Dedifferentiated amniotic fluid mesenchymal stem cell (primary cell): Measurements from ENCODE around the gene ZBTB40.

Source experiments
- DNase-seq: peaks from one replicate; pipeline ENCODE4 v3.0.0-alpha.2; 2016; ENCODE audit errors: extremely low spot score

ZBTB40 gene, protein sequence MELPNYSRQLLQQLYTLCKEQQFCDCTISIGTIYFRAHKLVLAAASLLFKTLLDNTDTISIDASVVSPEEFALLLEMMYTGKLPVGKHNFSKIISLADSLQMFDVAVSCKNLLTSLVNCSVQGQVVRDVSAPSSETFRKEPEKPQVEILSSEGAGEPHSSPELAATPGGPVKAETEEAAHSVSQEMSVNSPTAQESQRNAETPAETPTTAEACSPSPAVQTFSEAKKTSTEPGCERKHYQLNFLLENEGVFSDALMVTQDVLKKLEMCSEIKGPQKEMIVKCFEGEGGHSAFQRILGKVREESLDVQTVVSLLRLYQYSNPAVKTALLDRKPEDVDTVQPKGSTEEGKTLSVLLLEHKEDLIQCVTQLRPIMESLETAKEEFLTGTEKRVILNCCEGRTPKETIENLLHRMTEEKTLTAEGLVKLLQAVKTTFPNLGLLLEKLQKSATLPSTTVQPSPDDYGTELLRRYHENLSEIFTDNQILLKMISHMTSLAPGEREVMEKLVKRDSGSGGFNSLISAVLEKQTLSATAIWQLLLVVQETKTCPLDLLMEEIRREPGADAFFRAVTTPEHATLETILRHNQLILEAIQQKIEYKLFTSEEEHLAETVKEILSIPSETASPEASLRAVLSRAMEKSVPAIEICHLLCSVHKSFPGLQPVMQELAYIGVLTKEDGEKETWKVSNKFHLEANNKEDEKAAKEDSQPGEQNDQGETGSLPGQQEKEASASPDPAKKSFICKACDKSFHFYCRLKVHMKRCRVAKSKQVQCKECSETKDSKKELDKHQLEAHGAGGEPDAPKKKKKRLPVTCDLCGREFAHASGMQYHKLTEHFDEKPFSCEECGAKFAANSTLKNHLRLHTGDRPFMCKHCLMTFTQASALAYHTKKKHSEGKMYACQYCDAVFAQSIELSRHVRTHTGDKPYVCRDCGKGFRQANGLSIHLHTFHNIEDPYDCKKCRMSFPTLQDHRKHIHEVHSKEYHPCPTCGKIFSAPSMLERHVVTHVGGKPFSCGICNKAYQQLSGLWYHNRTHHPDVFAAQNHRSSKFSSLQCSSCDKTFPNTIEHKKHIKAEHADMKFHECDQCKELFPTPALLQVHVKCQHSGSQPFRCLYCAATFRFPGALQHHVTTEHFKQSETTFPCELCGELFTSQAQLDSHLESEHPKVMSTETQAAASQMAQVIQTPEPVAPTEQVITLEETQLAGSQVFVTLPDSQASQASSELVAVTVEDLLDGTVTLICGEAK

GRCh38 chr1:22451702-22452480 is at the start of gene ZBTB40:
TSS of gene ZBTB40 (plus strand) at chr1:22451851. CDS start at chr1:22489949, 38,098 bp downstream.
- DNase-seq: peak; percentile 94

- DNase-seq: no peak
These were observed 49.1 kb upstream of the ZBTB40 start for GRCh38 chr1:22402356-22403053.

GRCh38 chr1:22404486-22404885 is 47.2 kb upstream of the ZBTB40 start:
- DNase-seq: no peak

- DNase-seq: no peak
These were observed 44.7 kb upstream of the ZBTB40 start for GRCh38 chr1:22406722-22407495.

GRCh38 chr1:22408230-22408629 is 43.4 kb upstream of the ZBTB40 start:
- no peak for DNase-seq

GRCh38 chr1:22410401-22410800 is 41.2 kb upstream of the ZBTB40 start:
- DNase-seq: no peak

DNA sequence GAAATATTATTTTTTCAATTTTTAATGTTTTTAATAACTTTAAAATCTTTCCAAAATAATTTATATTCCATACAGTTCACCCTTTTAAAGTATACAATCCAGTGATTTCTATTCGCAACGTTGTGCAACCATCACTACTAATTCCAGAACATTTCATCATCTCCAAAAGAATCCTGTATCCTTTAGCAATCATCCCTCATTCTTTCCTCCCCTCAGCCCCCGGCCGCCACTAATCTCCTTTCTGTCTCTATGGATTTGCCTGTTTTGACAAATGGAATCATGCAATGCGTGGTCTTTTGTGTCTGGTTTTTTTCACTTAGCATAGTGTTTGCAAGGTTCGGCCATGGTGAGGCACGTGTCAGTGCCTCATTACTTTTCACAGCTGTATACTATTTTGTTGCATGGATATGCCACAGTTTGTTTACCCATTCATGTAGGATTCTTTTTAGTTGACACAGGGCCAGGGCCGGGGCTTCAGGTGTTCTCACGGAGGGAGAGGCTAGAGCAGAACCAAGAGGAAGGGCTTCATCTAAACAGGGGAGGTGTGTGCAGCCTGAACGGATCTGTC is 40.6 kb upstream of the ZBTB40 start:
- DNase-seq: no peak

DNA sequence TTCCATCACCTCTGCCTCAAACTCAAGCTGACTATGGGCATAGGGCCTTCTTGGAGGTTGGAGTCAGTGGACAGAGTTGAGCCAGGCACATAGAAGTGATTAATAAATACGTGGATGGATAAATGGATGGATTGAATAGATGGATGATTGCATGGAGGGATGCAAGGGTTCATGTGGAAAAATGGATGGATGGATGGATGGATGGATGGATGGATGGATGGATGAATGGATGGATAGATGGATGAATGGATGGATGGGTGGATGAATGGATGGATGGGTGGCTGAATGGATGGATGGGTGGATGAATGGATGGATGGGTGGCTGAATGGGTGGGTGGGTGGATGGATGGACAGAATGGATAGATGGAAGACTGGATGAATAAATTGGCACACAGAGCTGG is 40.1 kb upstream of the ZBTB40 start:
- no peak for DNase-seq

DNA sequence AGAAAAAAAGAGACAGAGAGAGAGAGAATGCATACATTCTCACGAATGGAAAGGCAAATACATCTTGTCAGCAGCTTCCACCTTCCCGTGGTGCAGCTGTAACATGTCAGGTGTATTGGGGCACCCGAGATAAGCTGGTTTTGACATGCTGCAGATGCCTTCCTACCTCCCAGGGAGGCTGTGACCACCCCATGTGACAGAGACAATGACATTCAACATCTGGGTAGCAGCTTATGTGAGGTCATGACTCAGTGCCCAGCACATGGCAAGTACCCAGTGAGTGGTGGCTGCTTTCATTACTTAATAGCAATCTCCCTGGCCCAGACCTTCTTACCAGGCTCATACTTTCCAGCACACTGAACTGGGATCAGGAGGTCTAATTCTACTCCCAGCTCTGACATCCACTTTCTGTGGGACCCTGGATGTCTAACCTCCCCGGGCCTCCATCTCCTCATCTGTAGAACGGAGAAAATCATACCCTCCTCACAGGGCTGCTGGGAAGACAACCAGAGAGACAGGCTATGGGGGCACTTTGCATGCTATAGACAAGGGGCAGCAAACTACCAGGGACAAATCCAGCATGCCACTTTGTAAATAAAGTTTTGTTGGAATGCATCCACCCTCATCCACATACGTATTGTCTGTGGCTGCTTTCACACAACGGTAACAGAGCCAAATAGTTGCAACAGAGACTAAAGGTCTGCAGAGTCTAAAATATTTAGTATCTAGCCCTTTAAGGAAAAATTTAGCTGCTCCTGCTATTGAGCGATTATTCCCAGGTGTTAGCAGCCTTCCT is 38.5 kb upstream of the ZBTB40 start:
- no peak for DNase-seq

GRCh38 chr1:22413799-22414198 is 37.9 kb upstream of the ZBTB40 start:
- DNase-seq: no peak

GRCh38 chr1:22414244-22414751 is 37.4 kb upstream of the ZBTB40 start:
- DNase-seq: no peak

- DNase-seq: no peak
These were observed 36.2 kb upstream of the ZBTB40 start for GRCh38 chr1:22415489-22415888.

DNA sequence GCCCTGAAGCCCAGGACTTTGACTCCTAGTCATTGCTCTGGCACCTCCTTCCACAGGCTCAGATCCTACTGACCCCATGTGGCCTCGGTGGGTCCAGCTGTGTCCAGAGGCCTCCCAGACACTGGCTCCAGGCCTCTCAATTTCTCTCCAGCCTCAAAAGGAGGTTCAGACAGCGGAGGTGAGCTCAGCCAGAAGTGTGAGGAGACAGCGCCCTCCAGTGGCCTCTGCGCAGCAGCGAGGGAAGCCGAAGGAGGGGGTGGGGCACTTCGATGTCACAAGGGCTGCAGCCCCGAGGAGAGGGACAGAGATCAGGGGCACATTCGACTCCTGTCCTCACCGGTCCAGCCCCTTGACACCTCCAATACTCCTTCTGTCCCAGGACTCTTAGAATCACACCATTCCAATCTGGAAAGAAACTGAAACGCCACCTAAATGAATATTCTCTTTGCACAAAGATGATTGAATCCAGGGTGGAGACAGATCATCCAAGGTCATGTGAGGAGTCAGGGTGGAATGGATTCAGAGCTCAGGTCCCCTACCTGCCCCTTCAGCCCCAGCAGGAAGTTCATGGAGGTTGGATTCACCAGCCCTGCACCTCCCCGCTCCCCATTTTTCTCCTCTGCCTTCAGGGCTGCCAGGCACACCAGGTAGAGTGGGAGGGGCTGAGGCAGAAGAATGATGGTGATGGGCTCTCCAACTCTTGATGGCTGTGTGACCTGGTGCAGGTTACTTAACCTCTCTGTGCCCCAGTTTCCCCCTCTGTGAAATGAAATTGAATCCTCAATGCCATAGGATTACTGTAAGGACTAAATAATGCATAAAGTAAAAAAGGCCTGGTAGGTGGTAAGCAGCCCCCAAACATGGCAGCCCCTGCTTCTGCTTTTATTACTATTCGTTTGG is 34.8 kb upstream of the ZBTB40 start:
- peak; percentile 77 for DNase-seq

- DNase-seq: no peak
These were observed 34.2 kb upstream of the ZBTB40 start for GRCh38 chr1:22417466-22417865.

DNA sequence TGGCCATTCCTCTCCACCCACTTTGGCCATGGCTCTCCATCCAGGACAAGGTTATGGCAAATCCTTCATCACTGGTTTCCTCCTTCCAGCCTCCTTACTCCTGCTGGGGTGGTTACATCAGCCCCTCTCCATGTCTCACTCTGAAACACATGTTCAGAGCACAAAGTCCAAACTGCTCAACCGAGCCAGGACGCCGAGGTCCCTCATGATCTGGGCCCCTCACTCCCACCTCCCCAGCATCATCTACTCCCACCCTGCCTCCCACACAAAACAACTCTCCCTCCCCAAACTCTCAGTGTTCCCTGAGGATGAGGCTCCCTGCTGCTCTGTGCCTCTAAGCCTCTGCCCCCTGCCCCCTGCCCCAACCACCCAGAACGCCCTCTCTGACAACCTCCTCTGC is 33.3 kb upstream of the ZBTB40 start:
- DNase-seq: no peak

- DNase-seq: no peak
These were observed 32.7 kb upstream of the ZBTB40 start for GRCh38 chr1:22418933-22419382.

DNA sequence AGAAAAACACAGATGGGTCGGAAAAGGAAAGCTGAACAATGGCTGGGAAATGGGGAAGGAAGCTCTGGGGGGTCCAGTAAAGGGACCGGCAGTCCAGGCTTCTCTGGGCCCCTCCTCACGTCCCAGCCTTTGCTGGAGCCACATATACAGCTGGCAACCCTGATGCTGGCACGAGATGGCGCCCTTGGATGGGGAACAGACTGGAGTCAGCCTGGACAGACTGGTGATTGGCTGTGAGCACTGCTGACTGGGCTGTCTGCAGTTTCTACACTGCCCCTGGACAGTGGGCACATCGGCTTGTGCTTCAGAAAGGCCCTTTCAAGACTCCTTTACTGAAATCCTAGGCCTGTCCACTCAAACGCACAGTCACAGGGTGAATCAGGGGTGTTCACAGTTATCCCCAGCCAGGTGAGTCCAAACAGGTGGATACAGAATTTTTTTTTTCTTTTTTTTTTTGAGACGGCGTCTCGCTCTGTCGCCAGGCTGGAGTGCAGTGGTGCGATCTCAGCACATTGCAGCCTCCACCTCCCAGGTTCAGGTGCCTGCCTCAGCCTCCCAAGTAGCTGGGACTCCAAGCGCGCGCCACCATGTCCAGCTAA is 31.1 kb upstream of the ZBTB40 start:
- DNase-seq: peak; percentile 83
